Effector memory CD4-positive, alpha-beta T cell (primary cell): ENCODE data around the gene RALGPS1.

Source experiments
- DNase-seq, 3 donors: peaks; one replicate each; pipeline ENCODE4 v3.0.0-alpha.2; 2020
- H3K27ac ChIP-seq: 2 replicates; pipeline ENCODE4 v1.7.0; 2013; ENCODE audit warnings: mild to moderate bottlenecking, low read length, moderate library complexity; ENCODE audit not compliant: insufficient read depth, poor library complexity, severe bottlenecking
- H3K27me3 ChIP-seq: replicated peaks from 2 replicates; pipeline ENCODE4 v1.7.0; 2013; ENCODE audit warnings: mild to moderate bottlenecking, low read length; ENCODE audit not compliant: insufficient read depth, control insufficient read depth, poor library complexity, severe bottlenecking
- H3K36me3 ChIP-seq: 2 replicates; pipeline ENCODE4 v1.7.0; 2013; ENCODE audit warnings: mild to moderate bottlenecking, low read length, moderate library complexity; ENCODE audit not compliant: control insufficient read depth, insufficient read depth
- H3K4me1 ChIP-seq: 2 replicates; pipeline ENCODE4 v1.7.0; 2013; ENCODE audit warnings: low read length, mild to moderate bottlenecking; ENCODE audit not compliant: control insufficient read depth, insufficient read depth, poor library complexity, severe bottlenecking
- H3K4me3 ChIP-seq: 2 replicates; pipeline ENCODE4 v1.7.0; 2013; ENCODE audit warnings: low read length, low read depth, mild to moderate bottlenecking; ENCODE audit not compliant: insufficient read depth, poor library complexity, severe bottlenecking
- H3K9me3 ChIP-seq: 2 replicates; pipeline ENCODE4 v1.7.0; 2013; ENCODE audit warnings: mild to moderate bottlenecking, low read length, moderate library complexity; ENCODE audit not compliant: control insufficient read depth

Gene RALGPS1

DNA sequence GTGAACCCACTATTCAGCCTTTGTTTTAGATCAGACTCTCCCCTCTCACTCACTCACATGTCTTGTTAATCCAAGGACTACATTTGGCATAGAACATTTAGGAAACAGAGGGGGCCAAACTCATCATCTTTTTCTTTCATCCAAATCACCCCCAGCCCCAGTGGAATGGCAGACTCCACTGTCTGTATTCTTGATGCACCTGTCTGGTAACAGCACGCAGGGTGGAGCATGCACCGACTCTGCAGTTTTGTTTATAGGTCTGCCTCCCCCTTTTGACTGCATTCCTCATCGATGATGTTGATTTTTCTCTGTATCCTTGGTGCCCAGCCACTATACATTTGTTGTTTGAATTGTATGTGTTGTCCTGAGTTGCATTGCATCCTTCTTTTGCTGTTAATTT lies 141.9 kb downstream of the RALGPS1 start:
- DNase-seq = no peak
- H3K36me3 ChIP-seq = no peaks in the 10 kb centered on the region
- H3K4me3 ChIP-seq = no peak overlapping the region
- H3K4me1 ChIP-seq = no peaks in the 10 kb centered on the region
- no peak overlapping the region for H3K27ac ChIP-seq
- H3K9me3 ChIP-seq = no peaks in the 10 kb centered on the region
- H3K27me3 ChIP-seq = no peaks in the 10 kb centered on the region

DNA sequence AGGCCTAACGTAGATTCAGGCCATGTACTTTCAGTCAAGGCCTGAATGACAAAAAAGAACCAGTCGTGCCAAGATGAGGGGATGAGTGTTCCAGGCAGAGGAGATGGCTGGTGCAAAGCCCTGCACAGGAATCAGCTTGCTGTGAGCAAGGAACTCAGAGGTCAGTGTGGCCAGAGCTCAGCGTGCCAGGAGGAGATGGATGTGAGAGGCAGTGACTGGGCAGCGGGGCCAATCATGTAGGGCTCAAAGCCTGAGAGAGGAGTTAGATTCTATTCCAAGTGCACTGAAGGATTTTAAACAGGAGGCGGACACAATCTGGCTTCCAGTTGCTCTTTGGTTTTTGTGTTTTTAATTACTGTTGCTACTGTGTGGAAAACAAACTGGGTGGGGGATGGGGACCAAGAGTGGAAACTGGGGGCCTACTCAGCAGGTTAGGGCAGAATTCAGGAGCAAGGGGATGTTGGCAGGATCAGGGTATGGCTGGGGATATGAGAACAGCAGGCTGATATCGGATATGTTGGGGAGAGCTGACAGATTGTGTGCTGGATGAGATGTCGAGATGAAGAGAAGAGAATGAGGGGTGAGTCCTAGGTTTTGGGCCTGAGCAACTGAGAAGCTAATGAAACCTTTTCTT lies 143.5 kb downstream of the RALGPS1 start:
- Histone ChIP-seq H3K27ac (no peak overlapping the region), H3K4me3 (no peak overlapping the region), H3K27me3 (no peaks in the 10 kb centered on the region), H3K36me3 (no peaks in the 10 kb centered on the region), H3K9me3 (no peaks in the 10 kb centered on the region), H3K4me1 (no peaks in the 10 kb centered on the region)
- no peak for DNase-seq

- H3K27me3 ChIP-seq = no peaks in the 10 kb centered on the region
- no peaks in the 10 kb centered on the region for H3K9me3 ChIP-seq
- DNase-seq = no peak
- H3K27ac ChIP-seq = no peak overlapping the region
- H3K4me3 ChIP-seq = no peak overlapping the region
- no peaks in the 10 kb centered on the region for H3K36me3 ChIP-seq
- H3K4me1 ChIP-seq = no peaks in the 10 kb centered on the region
These were observed 144.1 kb downstream of the RALGPS1 start for GRCh38 chr9:127058645-127059021.

- DNase-seq = no peak
- no peaks in the 10 kb centered on the region for H3K36me3 ChIP-seq
These were observed 144.4 kb downstream of the RALGPS1 start for GRCh38 chr9:127059030-127059429.

DNA sequence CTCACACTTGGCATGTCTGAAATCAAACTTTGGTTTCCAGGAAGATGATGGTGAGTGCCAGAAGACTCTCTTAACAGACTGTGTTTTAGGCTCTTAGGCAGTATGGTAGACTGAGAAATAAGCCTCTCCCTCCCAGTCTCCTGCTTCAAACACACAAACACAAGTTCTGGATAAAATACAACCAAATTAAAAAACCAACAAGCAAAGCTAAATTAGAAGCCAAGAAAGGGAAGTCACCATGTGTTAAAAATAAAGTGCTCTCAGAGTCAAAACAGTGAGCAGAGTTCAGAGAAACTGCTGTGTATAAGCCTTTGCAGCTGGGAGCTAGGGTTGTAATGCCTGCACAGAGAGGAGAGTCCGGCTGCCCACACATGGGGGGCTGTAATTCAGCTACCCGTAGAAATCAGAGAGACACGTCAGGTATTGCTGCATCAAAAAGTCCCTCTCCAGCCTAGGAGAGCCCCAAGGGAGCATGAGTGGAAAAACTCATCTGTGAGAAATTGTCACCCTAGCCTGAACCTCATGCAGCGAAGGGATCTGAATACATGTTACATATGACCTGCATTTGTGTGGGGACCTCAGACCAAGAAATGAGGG lies 145.3 kb downstream of the RALGPS1 start:
- no peak for DNase-seq
- Histone ChIP-seq H3K27me3 (no peaks in the 10 kb centered on the region), H3K4me3 (no peak overlapping the region), H3K36me3 (no peaks in the 10 kb centered on the region), H3K9me3 (no peaks in the 10 kb centered on the region), H3K4me1 (no peaks in the 10 kb centered on the region), H3K27ac (no peak overlapping the region)

More at GRCh38 chr9:127059030-127059429, 144.4 kb downstream of the RALGPS1 start:
- no peaks in the 10 kb centered on the region for H3K9me3 ChIP-seq
- H3K4me3 ChIP-seq = no peak overlapping the region
- H3K4me1 ChIP-seq = no peaks in the 10 kb centered on the region
- H3K27me3 ChIP-seq = no peaks in the 10 kb centered on the region
- H3K27ac ChIP-seq = no peak overlapping the region

DNA sequence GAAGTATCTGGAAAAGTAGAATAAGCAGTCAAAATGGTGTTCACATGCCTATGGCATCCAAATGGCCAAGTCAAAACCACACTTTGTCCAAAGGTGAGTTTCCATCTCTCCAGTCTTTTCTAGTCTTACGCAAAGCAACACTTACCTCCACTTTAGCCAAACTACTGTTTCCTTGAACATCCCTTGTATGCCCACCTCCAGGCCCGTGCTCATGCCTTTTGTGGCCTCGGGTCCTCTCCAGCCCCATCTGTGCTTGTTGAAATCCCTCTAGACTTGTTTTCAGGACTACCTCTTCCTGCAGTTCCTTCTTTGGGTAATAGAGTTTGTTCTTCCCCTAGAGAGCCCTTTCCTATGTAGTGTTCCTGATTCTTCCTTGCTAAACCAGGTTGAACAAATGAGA lies 146.8 kb downstream of the RALGPS1 start:
- H3K27me3 ChIP-seq = no peaks in the 10 kb centered on the region
- H3K36me3 ChIP-seq = no peaks in the 10 kb centered on the region
- H3K4me1 ChIP-seq = no peaks in the 10 kb centered on the region
- H3K27ac ChIP-seq = no peak overlapping the region
- H3K4me3 ChIP-seq = no peak overlapping the region
- no peak for DNase-seq
- H3K9me3 ChIP-seq = no peaks in the 10 kb centered on the region

- DNase-seq = no peak
- no peaks in the 10 kb centered on the region for H3K27me3 ChIP-seq
- no peak overlapping the region for H3K27ac ChIP-seq
- no peaks in the 10 kb centered on the region for H3K4me1 ChIP-seq
- no peaks in the 10 kb centered on the region for H3K9me3 ChIP-seq
- no peak overlapping the region for H3K4me3 ChIP-seq
- no peaks in the 10 kb centered on the region for H3K36me3 ChIP-seq
These were observed 149.8 kb downstream of the RALGPS1 start for GRCh38 chr9:127064335-127064734.

- no peak for DNase-seq
- Histone ChIP-seq H3K27me3 (no peaks in the 10 kb centered on the region), H3K4me1 (no peaks in the 10 kb centered on the region), H3K27ac (no peak overlapping the region), H3K9me3 (no peaks in the 10 kb centered on the region), H3K4me3 (no peak overlapping the region), H3K36me3 (no peaks in the 10 kb centered on the region)
These were observed 151.0 kb downstream of the RALGPS1 start for GRCh38 chr9:127065592-127065991.

GRCh38 chr9:127066060-127066850 lies 151.7 kb downstream of the RALGPS1 start:
- Histone ChIP-seq H3K27me3 (no peaks in the 10 kb centered on the region), H3K4me3 (no peak overlapping the region), H3K9me3 (no peaks in the 10 kb centered on the region), H3K36me3 (no peaks in the 10 kb centered on the region), H3K4me1 (no peaks in the 10 kb centered on the region), H3K27ac (no peak overlapping the region)
- DNase-seq = no peak

GRCh38 chr9:127066851-127067136 lies 152.2 kb downstream of the RALGPS1 start:
- no peak overlapping the region for H3K4me3 ChIP-seq
- no peaks in the 10 kb centered on the region for H3K9me3 ChIP-seq
- H3K27ac ChIP-seq = no peak overlapping the region
- H3K27me3 ChIP-seq = no peaks in the 10 kb centered on the region
- no peaks in the 10 kb centered on the region for H3K36me3 ChIP-seq
- no peak for DNase-seq
- no peaks in the 10 kb centered on the region for H3K4me1 ChIP-seq
